ENCODE measurements around the gene RAPH1.

The RAPH1 gene

DNA sequence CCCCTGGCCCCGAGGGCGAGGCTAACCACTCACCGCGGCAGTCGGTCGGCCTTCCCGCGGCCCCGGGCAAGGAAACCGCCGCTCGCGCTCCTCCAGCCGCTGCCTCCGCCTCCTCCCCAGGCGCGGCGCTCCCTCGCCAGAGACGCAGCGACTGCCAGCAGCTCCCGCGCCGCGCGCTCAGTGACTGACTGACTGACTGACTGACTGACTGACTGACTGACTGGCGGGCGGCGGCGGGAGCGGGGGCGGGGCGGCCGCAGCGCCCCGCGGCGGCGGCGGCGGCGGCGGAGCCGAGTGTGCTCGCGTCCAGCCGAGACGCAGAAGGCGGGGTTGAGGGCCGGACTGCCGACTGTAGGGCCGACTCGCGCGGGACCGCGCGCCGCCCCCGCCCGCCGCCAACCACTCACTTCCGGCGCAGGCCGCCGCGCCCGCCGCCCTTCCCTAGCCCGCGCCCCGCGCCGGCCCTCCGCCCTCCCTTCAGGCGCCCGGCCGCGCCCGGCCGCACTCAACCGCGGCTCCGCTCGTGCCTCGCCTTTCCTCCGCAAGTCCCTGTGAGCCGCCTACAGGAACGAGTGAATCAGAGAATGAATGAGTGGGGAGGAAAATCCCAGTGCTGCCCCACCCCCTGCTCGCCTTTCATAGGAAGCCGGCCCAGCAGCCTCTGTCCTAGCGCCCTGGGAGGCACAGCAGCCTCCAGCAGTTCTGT is at the start of gene RAPH1:
TSS of gene RAPH1 (minus strand) at position 224 of the 706 bp plus-strand sequence. CDS start 39,948 bp downstream, outside the sequence.
- peak; percentile 76 for DNase-seq

GRCh38 chr2:203584784-203585183 is 49.7 kb upstream of the RAPH1 start:
- no peak for DNase-seq

DNA sequence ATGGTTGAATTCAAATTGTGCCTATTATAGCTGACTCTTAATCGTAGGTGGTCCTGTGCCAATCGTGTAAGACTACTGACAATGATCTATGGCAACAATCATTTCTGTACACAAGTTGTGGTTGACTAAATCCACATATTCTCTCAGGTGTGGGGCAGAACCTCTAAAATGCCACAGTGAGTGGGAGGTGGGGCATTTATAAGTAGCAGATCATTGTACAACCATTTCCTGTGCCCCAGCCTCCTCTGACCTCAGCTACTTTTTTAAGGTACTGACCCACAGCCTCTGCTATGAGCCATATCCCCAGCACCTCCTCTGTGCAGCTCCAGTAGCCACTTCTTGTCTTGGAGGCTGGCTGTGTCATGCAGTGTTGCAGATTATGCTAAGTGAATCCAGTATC is 48.6 kb upstream of the RAPH1 start:
- no peak for DNase-seq

DNA sequence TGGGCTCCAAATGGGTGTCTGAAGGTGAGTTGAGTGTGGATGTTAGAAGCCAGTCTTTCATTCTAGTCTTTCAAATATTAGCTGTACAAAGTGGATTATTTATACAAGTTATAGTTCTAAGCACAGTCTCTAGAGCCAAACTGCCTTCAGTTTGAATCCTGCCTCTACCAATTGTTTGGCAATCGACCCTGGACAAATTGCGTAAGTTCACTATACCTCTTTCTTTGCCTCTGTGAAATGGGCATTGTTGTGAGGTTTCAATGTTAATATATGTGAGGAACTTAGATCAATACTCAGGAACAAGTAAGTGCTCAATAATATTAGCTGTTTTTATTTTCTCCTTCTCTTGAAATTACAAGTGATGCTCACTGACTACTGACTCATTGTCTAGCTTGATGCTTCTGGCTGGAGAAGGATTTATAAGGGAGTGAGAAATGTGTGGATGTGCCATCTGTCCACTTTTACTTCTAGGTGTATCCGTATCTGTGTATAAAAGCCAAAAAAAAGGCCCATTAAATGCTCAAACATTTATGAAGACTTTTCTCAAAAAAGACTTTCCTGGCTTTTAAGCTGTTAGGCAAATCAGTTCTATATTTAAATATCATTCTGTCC is 48.1 kb upstream of the RAPH1 start:
- DNase-seq: no peak

DNA sequence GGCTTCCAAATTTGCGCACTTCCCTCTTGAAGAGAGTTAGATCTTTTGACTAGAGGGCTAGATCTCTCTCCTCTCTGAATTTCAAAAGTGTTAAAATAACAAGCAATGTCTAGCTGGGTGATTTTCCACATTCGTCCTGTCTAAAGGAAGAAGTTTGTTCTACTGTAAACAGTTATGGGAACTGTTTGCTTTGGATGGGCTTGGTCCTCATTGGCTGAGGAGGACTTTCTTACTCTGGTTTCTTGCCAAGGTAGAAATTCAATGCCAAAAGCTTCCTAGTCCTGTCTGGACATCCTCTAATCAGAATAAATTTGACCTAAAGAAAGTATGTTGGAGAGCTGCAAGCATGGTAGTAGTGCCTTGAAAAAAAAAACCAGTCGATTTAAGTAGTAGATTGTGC is 47.4 kb upstream of the RAPH1 start:
- DNase-seq: no peak

GRCh38 chr2:203580844-203581243 is 45.7 kb upstream of the RAPH1 start:
- no peak for DNase-seq

DNA sequence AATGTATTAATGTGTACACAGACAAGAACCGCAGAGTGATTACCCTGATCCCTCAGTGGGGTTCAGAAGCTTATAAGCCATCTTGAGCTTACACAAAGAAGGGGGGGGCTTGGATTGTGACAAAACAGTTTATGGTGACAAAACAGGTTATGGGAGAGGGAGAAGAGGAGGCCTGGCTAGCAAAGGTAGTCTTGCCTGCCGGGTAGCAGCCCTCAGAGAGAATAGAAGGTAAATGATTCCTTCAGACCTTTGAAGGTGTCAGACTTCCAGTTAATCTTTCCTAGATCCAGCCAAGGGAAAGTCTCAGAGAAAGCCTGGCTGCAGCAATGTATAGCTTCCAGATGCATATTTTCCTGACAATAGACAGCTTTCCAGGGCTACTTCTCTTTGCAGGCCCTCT is 44.6 kb upstream of the RAPH1 start:
- DNase-seq: no peak

- DNase-seq: no peak
Measured at GRCh38 chr2:203578759-203579643, 43.9 kb upstream of the RAPH1 start.

DNA sequence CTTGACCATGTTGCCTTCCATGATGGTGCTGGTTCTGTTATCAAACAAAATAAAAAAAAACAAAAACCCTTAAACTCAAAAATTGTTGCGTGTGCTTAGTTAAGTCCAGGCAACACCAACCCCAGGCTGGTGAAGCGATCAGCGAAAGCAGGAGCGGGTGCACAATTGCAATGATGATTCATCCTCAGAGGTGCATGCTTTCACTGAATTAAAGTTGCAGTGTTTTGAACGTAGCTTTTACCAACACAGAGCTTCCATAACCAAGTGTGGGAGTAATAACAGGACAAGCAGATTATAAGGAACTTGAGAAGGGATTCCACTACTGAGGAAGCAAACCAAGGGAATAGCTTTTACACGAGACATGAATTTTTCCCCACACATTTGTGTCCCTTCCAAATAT is 39.7 kb upstream of the RAPH1 start:
- DNase-seq: no peak

GRCh38 chr2:203572316-203572715 is 37.2 kb upstream of the RAPH1 start:
- no peak for DNase-seq

DNA sequence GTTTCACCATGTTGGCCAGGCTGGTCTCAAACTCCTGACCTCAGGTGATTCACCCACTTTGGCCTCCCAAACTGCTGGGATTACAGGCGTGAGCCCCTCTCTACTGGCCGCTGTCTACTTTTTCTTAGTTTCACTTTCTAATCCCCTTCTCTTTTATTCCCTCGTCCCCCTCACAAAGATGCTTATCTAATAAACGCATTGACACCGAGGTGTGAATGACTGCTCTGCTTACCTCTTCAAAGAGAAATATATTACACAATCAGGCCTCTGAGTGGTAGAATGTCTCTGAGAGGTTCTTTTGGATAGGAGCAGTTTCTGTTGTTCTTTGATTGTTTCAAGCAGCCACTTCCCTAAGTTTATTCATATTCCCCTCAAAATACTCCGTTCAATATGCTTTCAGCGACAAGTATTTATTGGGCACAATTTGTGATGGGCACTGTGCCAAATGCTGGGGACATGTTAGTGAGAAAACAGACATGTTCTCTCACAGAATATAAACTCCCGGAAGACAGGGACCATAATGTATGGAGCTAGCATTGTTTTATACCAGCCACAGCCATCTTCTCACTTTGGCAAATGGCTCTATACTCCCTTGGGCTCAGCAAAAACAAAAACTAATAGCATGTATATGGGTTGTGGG is 34.7 kb upstream of the RAPH1 start:
- DNase-seq: no peak

DNA sequence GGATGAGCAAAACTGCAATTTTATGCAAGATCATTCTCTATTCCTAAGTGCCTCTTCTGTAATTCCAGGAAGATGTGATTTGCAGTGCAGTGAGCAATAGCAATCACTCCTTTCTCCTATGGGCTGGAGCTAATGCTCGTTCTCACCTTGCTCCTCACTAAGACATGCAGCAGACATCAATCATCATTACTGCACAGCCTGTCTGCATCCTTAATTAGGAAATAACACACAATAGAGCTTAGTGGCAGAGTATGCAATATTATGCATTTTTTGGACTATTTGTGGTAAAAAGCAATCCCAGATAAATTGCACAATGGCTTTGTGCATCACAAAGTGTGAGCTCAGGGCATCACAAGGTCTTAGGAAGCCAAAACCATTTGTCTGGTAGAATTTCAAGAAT is 32.6 kb upstream of the RAPH1 start:
- no peak for DNase-seq

DNA sequence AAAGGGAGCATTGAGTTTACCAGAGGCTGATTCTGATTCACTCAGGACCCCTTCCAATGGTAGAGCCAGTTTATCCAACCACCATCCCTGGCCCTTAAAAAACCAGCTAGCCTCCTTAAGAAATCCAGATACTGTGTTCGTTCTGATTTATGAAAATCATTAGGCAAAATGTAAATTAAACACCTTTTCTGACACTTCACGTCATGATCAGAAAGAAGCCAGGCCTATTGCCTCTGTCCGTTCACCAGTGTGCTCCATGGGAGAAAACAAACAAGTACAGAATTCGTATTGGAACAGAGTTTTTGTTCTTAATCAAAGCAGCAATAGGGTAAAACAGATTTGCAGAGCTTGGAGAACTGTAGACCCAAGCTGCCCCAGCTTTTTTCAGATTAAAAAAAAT is 31.1 kb upstream of the RAPH1 start:
- DNase-seq: no peak

DNA sequence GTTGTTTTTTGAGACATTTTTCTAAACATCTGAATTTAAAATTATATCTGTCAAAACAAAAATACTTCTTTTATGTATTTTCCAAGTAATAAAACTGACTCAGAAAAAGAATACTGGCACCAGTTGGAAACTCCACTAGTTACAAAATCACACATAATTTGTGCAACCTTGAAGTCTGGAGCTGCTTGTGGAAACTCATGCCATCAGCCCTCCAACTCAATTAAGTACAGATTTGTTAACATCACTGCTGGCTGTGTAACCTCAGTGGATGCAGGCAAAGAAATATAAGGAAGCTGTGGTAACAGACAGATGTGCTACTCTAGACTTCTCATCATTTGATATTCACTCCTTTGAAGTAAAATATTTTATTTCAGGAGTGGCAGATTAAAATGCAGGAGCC is 30.0 kb upstream of the RAPH1 start:
- DNase-seq: no peak

DNA sequence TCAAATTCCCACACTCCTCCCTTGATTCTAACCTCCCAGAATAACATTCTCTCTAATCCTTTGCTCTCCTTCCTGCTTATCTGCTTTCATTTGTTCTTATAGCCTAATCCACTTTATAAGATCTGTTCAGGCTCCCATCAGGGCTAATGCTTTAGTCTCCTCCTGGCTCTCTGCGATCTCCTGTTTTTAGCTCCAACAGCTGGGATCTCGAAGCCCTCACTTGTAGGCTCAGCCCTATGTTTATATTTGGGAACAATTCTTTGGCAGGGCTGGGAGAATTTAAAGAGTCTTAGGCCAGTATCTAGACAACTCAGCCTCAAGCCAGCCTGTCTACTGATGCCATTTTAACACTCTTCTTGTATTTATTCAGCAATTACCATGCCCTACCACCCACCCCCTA is 27.2 kb upstream of the RAPH1 start:
- DNase-seq: no peak

- DNase-seq: no peak
Measured at GRCh38 chr2:203559641-203560040, 24.5 kb upstream of the RAPH1 start.

DNA sequence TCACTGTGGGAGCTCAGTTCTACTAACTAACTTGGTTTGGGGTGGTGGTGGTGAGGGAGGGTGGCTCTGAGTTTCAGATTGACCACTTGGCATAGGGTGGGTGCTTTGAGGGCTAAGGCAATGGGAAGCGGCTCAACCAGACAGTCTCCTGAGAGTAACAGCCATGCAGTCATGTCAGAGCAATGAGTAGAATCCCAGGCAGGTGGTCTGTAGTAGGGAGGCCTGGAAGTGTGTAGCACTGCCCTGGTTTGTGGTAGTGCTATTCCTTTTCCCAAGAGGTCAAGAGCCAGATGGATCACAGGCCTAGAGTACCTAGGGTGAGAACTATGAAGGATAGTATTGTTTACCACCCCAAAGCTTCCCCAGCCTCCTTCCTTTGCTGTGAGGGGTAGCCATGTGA is 18.7 kb upstream of the RAPH1 start:
- no peak for DNase-seq

DNA sequence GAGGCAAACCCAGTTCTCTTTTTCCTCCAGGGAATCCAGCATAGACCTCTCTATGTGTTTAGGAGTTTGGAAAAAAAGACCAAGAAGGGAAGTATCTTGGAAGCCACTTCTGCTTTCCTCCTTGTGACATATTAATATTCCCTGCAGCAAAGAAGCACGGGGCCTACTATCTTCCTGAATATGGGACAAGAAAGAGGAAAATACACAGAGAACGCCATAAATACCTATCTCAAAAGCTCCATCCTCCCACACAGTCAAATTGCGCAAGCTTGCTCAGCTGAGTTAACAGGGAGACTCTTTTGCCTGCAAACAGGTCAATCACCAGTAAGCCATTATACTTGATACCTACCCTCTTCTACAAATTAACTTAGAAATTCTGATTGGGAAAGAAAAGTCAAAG is 16.7 kb upstream of the RAPH1 start:
- DNase-seq: no peak

DNA sequence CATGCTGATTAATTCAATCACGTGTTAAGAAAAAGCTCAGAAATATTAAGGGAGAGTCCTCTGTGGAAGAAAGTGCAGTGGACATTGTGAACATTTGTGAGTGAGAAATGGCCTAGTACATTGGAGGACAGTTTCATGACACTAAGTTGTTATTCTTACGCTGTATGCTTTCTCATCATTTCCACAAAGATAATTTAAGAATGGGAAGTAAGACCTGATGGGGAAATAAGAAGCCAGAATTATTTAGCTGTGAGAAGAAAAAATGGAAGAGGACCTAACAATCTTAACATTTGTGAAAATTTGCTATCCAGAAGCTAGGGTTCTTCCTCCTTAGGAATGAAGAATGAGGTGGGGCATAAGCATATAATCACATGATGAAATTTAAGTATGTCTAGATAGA is 15.2 kb upstream of the RAPH1 start:
- no peak for DNase-seq

DNA sequence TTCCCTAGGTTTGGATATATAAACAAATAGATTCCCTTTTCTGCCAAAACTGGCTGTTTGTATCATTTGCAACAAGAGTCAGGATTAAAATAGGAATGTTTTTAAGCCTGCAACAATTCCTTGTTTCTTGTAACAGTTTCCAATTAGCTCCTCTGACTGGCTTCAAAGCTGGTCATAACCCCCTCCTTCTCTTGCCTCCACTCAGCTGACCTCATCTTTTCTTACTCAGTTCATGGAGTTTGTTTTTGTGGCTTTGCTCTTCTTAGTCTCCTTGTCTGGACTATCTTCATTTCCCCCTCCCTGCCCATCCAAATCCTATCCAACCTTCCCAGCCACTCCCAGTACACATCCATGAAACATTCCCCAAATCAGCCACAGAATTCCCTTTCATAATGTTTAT is 14.3 kb upstream of the RAPH1 start:
- DNase-seq: no peak

DNA sequence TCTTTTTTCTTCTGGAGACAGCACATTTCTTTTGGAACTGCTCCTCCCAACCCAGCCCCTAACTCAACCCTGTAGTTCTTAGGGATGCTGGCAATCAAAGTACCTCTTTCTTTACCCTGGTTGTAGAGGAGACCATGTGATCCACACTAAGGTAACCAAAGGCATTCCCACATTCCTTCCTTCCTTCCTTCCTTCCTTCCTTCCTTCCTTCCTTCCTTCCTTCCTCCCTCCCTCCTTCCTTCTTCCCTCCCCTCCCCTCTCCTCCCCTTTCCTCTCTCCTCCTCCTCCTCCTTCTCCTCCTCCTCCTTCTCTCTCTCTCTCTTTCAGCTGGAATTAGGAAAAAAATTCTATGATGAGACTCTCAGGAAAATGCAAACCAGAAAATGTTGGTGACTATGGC is 13.8 kb upstream of the RAPH1 start:
- no peak for DNase-seq

- DNase-seq: no peak
Measured at GRCh38 chr2:203547356-203547755, 12.3 kb upstream of the RAPH1 start.

DNA sequence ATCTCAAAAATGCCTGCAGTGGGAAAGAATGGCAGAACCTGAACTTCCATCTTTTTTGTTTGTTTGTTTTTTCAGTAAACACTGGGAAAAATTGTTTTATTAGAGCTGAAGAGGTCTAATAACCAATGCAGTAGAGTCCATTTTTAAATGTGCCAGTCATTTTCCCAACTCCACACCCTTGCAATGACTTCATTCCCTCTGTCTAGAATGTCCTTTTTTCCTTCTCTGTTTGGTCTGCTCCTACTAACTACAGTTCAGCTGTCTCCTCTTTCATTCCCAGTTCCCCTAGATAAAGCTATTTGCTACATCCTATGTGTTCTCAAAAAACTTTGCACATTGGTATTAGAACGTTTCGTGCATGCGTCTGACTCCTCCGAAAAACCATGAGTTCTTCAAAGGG is 9.3 kb upstream of the RAPH1 start:
- no peak for DNase-seq
